GM19023 (cell line): Measurements from ENCODE around the gene HOXC13.

Source experiments
- ATAC-seq: cut with Tn5 transposase; IDR thresholded peaks from one replicate; pipeline ENCODE4 v1.9.1; 2021; ENCODE audit warnings: mild to moderate bottlenecking, moderate library complexity; ENCODE audit not compliant: unreplicated experiment

The HOXC13 gene

DNA sequence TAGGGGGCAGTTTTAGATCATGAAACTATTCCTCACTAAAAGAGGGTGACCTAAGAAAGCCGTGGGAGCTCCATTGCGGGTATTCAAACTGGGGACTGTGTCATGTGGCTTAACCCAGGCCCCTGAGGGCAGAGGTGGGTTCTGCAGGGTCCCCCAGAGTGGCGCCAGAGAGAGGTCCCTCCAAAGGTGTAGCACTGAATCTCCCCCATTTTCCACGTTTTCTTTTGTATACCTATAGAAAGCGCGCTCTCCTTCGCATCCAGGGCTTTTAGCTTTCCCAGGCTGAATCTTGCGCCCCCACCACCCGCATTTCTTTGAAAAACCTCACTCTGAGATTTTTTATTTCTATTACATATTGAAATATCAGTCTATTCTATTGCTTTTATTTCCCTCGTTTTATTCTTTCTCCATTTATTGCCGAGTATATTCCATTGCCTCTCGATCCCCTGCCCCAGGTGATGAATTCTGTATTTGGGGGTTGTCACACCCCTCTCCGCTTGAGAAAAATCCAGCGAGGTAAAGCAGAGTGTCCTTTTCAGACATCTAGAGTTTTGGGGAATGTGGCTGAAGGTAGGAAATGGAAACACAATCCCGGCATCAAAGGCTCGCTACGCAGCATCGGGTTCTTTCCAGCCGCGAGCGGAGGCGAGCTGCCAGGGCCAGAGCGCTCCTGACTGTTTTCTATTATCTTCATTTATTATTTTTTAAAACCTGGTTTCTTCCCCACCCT, 870 bp upstream of the HOXC13 start:
- no peak for ATAC-seq

DNA sequence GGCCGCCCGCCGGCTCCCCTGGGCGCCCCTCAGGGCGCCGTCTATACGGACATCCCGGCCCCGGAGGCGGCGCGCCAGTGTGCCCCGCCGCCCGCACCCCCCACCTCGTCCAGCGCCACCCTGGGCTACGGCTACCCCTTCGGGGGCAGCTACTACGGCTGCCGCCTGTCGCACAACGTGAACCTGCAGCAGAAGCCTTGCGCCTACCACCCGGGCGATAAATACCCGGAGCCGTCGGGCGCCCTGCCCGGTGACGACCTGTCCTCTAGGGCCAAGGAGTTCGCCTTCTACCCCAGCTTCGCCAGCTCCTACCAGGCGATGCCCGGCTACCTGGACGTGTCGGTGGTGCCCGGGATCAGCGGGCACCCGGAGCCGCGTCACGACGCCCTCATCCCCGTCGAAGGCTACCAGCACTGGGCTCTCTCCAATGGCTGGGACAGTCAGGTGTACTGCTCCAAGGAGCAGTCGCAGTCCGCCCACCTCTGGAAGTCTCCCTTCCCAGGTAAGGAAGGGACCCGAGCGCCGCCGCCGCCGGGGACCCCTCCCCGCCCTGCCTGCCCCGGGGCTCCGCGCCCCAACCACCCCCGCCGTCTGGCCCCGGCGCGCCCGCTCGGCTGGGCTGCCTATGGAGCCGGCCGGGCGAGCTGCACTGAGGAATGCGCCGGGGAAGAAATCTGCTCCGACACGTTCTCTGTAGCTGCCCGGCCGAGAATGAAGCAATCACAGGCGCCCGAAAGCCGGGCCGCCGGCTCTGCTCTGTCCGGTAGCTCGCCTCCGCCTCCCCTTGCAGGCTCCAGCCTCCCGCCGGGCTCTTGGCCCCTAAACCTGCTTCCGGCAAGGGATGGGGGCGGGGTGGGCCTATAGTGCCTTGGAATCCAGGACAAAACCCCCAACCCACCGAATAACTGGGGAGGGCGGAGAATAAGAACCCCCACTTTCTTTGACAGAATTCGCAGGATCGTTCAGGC, 794 bp downstream of the HOXC13 start:
- ATAC-seq, result no peak

DNA sequence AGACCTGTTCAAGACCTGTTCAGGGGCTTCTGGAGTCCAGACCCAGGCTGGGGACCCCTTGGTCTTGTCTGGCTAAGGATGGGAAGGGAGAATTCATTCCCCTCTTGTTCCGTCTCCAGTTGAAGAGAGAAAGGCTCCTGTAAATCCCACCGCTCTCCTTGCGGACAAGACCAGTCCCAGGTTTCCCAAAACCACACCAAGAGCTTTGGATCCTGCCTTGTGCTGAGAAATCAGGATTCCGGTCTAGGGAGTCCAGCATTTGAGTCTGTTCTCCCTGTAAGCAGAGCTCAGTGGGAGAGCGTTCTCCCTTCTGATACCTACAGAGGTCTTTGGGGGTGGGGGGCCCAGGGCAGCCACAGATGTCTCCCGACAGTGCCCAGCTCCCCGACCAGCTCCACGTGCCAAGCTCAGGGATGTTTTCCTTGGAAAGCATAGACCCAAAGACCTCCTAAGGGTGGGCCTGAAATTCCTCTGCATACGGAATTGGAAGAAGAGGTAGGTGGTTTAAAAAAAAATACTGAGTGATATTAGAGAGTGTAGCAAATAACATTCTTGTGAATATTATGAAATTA, 1.9 kb downstream of the HOXC13 start:
- no peak for ATAC-seq

DNA sequence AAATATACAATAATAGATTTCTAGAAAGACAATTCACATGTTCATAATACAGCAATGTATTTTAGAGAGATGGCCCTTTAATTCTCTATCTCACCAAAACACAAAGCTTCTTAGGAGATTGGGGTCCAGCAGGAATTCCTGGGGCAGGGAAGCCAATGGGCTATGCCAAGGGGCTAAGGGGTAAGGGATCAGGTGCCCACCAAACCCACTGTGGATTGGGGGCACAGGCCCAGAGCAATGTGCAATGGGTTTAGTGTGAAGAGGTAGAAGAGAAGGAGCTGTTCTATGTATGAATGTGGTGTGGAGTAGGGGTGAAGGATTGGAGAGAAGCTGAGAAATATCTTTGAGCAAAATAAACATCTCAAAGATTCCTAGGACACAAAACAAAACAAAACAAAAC, 2.6 kb downstream of the HOXC13 start:
- no peak for ATAC-seq

DNA sequence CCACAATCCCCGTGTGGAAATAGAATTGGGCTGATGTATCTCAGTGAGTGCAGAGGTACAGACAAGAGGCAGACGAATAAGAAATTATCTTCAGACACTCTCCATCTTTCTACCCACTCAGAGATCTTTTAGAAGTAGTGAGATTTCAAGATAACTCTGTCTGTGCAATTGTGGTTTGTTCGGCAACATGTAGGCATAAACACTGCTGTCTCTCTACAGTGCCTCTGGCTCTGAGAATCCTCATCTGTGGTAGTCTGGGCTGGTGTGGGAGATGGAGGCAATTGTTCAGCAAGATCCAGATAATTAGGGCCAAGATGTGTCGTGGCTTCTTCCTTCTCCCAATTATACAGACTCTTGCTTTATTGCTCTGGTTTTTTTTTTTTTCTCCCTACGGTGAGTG, 3.1 kb downstream of the HOXC13 start:
- no peak for ATAC-seq

DNA sequence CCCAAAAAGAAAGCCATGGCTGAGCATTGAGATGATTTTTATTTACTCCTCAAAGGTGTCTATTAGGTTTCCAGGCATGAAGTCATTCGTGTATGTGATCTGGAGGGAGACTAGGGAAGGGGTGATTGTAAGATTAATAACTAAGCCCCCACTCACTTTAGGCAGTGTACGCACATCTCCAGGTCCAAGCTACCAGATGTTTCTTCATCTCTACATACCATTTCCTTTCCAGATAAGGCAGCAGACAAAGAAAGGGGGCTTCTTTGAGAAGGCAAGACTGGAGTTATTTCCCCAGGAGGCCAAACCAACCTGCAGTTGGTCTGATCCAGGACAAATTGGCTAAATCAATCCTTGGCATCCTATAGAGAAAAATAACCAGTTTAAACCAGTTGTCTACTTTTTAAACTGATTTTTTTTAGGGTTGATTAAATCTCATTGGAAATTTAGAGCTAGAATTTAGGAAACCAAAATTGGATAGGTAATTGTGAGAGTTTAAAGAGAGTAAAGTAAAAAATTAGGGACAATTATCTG, 3.9 kb downstream of the HOXC13 start:
- ATAC-seq, result no peak

DNA sequence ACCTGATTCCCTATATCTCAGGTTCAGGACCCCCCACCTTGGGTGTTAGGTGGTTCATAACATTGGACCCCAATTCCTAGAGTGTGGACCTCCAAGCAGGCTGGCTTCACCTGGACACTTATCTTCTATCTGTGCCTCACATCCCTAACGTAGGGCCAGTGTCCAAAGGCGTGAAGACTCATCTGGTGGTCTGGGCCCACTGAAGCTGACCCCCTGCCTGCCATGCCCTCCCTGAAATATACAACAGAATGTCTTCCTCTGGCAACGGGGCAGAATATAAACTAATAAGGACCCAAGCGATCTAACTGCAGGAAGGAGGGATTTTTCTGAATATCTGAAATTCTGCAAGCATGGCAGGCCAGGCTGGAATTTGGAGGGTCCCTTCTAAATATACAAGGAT, 5.6 kb downstream of the HOXC13 start:
- no peak for ATAC-seq

DNA sequence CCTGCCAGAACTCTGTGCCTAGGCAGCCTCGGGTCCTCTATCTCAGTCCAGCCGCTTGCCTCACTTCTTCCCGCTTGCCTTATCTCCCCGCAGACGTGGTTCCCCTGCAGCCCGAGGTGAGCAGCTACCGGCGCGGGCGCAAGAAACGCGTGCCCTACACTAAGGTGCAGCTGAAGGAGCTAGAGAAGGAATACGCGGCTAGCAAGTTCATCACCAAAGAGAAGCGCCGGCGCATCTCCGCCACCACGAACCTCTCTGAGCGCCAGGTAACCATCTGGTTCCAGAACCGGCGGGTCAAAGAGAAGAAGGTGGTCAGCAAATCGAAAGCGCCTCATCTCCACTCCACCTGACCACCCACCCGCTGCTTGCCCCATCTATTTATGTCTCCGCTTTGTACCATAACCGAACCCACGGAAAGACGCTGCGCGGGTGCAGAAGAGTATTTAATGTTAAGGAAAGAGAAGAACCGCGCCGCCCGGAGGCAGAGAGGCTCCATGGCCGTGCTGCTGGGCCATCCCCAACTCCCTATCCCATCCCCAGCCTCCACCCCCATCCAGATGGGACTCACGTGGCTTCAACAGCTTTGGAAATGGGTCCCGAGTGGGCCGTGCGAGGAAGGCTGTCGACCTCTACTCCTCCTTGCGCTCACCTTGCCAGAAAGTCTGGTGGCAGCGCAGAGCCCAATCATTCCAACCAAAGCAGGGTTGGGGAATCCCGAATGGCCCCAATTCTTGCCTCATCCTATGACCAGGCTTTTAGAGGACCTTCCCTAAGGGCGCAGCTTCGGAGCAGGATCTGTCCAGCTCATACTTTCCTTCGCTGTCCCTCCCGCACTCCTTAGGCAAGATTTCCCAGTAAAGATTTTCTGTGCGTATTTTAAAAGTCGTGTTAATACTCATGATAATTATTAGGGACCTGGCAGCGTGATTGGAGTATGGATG, 6.5 kb downstream of the HOXC13 start:
- no peak for ATAC-seq

DNA sequence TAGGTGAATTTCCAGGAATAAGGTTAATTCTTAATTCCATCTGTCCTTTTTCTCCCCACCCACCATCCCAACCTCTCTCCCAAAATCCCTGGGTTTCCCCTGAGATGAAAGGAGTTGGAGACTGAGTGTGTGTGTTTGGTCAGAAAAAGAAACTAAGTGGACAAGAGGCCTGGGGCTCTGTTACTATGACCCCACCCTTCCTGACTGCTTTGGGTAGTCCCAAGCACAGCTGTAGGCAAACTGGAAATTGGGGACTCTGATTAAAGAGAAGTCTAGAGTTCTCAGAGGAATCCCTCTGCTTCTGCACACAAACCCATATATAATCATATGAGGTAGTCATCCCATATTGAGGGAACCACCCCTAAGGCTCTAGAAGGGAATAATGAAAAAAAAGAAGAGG, 9.1 kb downstream of the HOXC13 start:
- ATAC-seq, result no peak

DNA sequence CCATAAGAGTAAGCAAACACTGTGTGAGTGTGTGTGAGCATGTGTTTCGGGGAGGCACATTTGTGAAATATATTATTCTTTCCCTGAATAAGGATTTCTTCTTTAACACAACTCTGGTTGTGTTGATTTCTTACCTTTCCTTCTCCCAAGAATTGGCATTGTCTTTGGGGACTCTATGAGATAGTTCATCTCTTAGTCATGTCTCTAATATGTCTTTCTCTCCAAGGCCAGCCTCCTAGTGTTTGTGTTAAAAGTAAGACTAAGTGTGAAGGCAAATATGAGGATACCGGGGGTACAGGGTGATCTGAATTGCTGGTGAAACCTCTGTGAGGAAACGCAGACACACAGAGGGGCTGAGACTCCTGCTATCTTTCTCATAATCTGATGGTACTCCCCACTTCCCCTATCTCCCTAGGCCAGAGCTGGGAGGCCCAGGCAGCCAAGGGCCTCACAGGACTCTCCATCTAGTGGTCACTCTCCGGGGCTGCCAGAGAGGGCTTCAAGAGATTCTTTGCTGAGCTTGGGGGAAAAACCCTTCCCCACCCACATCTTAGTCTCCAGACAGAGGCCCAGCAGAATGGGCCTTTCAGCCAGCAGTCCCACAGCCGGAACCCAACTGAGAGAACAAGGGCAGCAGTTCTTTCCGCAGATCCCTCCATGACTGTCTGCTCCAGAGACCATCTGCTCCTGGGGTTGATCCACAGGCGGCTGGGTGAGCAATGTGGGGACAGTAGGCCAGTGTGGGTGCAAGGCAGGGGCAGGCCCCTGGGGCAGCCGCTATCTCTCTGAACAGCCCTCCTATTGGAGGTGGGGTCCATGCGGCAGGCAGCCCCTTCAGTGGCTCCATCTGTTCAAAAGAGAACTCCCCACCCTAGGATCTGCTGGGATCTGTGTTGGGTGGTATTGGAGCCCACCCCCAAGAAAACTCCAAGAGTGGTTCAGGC, 10.3 kb downstream of the HOXC13 start:
- ATAC-seq, result no peak

DNA sequence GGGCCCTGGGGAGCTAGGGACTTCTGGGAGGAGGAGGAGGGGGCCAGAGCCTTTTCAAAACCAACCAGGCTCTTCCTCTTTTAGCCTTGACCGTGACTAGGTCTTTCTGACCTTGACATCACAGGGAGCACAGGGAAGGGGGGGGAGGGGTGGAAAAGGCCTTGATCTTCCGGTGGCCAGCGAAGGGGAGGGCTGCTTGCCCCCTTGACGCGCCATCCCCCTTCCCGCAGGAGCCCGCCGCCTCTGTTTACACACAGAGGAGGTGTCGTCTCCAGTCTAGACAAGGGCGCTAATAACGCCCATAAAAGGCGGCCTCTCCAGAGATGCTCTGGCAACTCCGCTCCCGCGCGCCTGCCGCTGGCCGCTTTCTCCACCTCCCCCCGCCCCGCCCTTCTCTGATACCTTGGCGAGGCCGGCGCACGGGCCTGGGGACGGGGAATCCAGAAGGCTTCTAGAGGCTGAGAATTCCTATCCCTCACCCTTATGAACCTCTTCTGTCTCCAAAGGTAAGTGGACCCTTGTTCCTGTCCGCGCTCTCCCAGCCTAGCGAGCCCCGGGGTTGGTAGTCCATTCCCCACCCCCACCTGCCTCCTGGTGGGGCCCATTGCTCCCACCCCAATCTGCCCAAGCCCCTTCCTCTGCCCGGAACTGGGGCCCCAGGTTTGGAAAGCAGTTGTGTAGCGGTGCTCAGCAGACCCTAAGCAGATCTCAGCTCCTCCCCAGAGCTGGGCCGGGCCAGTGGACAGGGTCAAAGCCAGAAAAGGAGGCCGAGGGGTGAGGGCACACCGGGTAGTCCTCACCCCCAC, 11.2 kb downstream of the HOXC13 start:
- no peak for ATAC-seq

DNA sequence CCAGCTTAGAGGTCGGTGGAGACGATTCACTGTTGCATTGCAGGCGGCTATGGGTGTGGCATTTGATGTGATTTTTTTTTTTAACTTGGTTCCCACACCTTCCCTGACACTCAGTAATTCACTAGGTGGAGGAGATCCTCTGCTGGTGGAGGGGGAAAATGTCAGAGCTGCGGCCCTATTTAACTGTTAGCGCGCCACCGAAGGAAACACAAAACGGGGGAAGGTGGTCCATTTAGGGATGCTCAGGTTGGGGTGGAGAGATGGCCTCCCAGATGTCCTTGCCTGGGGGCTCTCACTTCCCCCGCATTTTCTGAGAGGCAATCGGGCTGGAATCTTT, 11.8 kb downstream of the HOXC13 start:
- ATAC-seq, result no peak

DNA sequence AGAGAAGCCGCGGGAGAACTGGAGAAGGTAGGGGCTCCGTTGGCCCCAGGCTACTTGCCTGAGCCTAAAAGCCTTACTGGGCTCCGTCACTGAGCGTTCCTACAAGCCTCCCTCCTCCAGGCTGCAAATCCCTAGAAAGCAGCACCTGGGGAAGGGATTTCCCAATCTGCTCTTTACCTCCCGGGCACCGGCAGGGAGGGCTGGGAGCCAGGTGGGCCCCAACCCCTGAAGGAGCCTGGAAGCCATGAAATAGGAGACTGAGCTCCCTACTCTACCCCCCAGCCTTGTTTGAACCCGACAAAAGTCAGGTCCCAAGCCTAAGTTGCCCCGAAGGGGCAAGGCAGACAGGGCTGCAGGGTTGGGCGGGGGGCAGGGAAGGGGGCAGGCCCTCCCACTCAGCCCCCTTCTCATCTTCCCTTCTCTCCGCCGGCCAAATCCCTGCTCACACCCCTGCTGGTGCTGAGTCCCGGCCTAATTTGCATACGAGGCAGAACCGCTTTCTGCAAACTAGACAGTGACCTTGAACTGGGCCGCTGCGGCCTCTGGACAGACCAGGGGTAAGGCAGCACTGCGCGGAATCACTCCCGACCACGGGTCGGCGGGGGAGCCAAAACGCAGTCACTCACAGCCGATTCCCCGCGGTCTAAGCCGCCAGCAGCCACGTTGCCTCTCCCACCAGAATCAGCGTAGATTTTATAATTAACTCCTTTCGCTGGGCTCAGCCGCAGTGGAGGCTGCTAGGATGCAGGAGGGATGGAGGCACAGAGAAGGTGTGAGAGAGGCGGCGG, 12.4 kb downstream of the HOXC13 start:
- no peak for ATAC-seq

DNA sequence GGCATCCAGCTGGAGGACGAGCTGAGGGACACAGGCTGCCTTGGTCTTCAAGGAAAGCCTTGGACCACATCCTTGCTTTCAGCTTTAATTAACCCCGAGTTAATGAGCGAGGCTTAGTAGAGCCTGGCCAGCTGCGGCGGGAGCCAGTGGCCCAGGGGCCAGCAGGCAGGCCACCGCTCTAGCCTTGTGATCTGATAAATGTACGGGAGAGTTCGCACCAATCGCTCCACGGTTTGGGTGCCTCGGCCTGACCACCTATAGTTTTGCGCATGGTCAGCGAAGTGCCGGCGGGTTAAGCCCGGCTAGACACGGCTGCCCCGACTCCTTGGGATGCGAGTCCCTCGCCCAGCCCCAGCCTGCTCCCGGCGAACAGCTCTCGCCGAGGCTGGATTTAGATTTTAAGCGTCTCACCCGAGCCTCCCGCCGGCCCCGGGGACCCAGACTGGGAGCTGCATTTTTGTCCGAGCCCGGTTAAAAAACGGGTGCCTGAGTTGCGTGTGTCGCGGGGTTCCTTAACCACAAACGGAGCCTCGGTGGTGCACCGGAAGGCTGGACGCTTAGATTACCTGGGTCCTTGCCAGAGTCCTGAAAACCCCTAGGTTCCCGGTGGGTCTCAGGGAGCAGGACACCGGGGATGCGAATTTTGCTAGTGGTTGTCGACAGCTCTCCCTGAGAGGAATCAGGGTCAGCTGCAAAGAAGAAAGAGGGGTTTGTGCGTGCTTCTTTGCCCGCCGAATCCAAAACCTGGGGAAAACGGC, 13.1 kb downstream of the HOXC13 start:
- no peak for ATAC-seq

DNA sequence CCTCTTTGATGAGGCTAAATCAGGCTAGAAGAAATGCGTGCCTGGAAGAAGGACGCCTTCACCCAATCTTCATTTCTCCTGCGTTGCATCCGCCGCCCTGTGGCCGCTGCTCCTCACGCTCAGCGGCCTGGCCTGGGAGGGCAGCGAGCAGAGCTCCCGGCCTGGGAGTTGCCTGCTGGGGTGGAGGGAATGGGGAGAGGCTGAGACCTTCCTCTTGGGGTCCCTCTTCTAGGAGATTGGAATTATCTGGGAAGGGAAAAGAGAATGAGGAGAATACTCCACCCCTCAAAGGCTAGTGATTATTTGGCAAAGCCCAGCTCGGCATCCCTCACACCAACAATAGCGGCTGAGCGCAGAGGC, 13.7 kb downstream of the HOXC13 start:
- ATAC-seq, result no peak

DNA sequence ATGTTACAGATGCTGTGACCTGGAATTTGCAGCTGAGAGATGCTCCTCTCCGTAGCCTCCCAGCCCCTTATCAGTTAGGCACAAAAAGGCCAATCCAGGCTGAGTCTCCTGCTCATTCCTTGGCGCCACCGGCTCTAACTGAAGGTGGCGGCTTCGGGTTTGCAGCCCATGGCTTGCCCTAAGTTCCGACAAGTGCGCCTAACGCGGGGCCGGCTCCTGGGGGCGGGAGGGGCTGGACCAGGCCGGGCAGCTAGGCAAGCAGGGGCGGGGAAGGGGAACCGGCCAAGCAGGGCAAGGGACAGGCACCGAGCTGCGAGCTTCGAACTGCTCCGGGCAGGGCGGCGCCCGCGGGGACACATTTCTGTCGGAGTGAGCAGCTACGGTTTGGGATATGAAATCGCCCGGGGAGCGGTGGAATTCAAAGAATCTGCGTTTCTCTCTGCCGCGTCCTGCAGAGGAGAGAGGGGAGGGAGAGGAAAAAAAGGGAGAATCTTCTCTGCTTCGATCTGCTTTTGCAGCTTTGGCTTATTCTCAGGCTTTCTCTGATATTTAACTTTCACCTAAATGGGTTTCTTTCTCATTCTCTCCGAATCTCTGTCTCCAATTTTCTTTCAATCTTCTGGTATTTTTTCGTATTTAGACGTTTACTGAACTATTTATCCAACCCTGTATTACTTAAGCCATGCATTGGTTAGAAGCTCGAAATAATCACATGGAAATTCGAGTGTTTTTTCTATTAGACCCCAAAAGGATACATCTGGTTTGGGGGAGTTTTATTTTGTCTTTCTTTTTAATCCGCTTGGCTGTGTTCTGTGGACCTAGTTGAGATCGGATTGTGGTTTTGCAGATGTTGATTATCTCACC, 14.5 kb downstream of the HOXC13 start:
- no peak for ATAC-seq
